OCI-LY1 (cell line): Measurements from ENCODE around the gene PLCD3.

Experiments used
- CTCF ChIP-seq: fragments of 200-600 bp; sonication (generic), shearing (Covaris generic); IDR thresholded peaks from 2 replicates; pipeline ENCODE4 v1.5.1; 2017; ENCODE audit warnings: mild to moderate bottlenecking, antibody characterized with exemption, low read length, moderate library complexity, mixed read lengths
- EZH2 ChIP-seq: fragments of 200-600 bp; sonication (generic), shearing (Covaris generic); IDR thresholded peaks from 2 replicates; pipeline ENCODE4 v1.8.0; 2017; ENCODE audit warnings: borderline replicate concordance, mixed run types, mild to moderate bottlenecking, antibody characterized with exemption, low read length, moderate library complexity, mixed read lengths

DNA sequence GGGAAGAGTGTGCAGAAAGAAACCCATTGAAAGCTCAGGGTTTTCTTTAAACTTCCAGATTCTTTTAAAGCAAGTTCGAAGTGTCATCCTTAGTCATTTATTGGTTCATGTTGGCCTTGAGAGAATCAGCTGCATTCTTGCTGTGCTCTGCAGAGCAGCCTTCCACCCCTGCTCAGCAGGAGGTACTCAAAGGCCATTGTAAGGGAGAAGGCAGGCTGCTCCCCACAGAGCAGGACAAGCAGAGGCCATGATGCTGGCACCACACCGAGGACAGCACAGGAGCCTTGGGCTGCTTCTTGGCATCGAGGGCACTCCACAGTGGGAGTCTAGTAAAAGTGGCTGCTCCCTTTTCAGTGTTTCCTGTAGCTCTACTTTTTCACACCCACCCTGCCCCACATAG, 41.6 kb downstream of the PLCD3 start:
- TF ChIP-seq CTCF (no peak), EZH2 (no peak)
